Measurements from ENCODE around the gene PFN2.

PFN2 gene

GRCh38 chr3:149969940-149970715, 567 bp downstream of the PFN2 start:
- Histone ChIP-seq H3K27ac (ENCODE audit: low read length) (no peak overlapping the region), H3K9me3 (ENCODE audit: insufficient read depth, low read length, severe bottlenecking) (no peaks in the 10 kb centered on the region), H2AFZ (ENCODE audit: low read depth, low read length) (peak overlapping the region; percentile 64), H3K4me1 (ENCODE audit: insufficient read depth, low read length) (peaks cover 19% of the 10 kb centered on the region), H4K20me1 (ENCODE audit: insufficient read depth, low read length) (no peaks in the 10 kb centered on the region), H3K36me3 (ENCODE audit: insufficient read depth, low read length) (no peaks in the 10 kb centered on the region), H3K4me2 (ENCODE audit: insufficient read depth, low read length) (peak overlapping the region; percentile 71), H3K27me3 (ENCODE audit: insufficient read depth, low read length, poor library complexity) (no peaks in the 10 kb centered on the region), H3K79me2 (ENCODE audit: insufficient read depth, low read length) (no peaks in the 10 kb centered on the region), H3K9ac (ENCODE audit: low read depth, low read length) (peak overlapping the region; percentile 59), H3K4me3 (ENCODE audit: low read depth in 1 of 2, low read length in 2 of 2) (peak overlapping the region; percentile 19 to 66; a peak in 3 of 4 replicates)
- ATAC-seq (ENCODE audit: insufficient read depth, low read depth) (peak; percentile 40), DNase-seq (no peak)
- no peak for TF ChIP-seq CTCF (IDR thresholded peaks at IDR 0.05; ENCODE audit: borderline replicate concordance, extremely low read depth, low read length, poor library complexity, severe bottlenecking)

GRCh38 chr3:149969110-149969939, 1.4 kb downstream of the PFN2 start:
- H3K27me3 ChIP-seq (ENCODE audit: insufficient read depth, low read length, poor library complexity) = no peaks in the 10 kb centered on the region
- H3K4me2 ChIP-seq (ENCODE audit: insufficient read depth, low read length) = peak overlapping the region; percentile 71
- H3K4me1 ChIP-seq (ENCODE audit: insufficient read depth, low read length) = peaks cover 19% of the 10 kb centered on the region
- H3K79me2 ChIP-seq (ENCODE audit: insufficient read depth, low read length) = no peaks in the 10 kb centered on the region
- no peaks in the 10 kb centered on the region for H4K20me1 ChIP-seq (ENCODE audit: insufficient read depth, low read length)
- H3K27ac ChIP-seq (ENCODE audit: low read length) = no peak overlapping the region
- H3K9ac ChIP-seq (ENCODE audit: low read depth, low read length) = no peak overlapping the region
- no peaks in the 10 kb centered on the region for H3K9me3 ChIP-seq (ENCODE audit: insufficient read depth, low read length, severe bottlenecking)
- no peak overlapping the region; a peak in 1 of 4 replicates for H3K4me3 ChIP-seq (ENCODE audit: low read depth in 1 of 2, low read length in 2 of 2)
- no peak for TF ChIP-seq EZH2 (IDR thresholded peaks at IDR 0.05; ENCODE audit: borderline replicate concordance, low read depth, low read length, severe bottlenecking)
- no peak for TF ChIP-seq CTCF (IDR thresholded peaks at IDR 0.05; ENCODE audit: borderline replicate concordance, extremely low read depth, low read length, poor library complexity, severe bottlenecking)
- ATAC-seq (ENCODE audit: insufficient read depth, low read depth) (no peak), DNase-seq (no peak)
- H2AFZ ChIP-seq (ENCODE audit: low read depth, low read length) = no peak overlapping the region
- no peaks in the 10 kb centered on the region for H3K36me3 ChIP-seq (ENCODE audit: insufficient read depth, low read length)

- TF ChIP-seq CTCF (IDR thresholded peaks at IDR 0.05; ENCODE audit: borderline replicate concordance, extremely low read depth, low read length, poor library complexity, severe bottlenecking) (no peak), EZH2 (IDR thresholded peaks at IDR 0.05; ENCODE audit: borderline replicate concordance, low read depth, low read length, severe bottlenecking) (no peak)
- Histone ChIP-seq H4K20me1 (ENCODE audit: insufficient read depth, low read length) (no peaks in the 10 kb centered on the region), H3K4me2 (ENCODE audit: insufficient read depth, low read length) (no peak overlapping the region), H3K27me3 (ENCODE audit: insufficient read depth, low read length, poor library complexity) (no peaks in the 10 kb centered on the region), H3K9me3 (ENCODE audit: insufficient read depth, low read length, severe bottlenecking) (no peaks in the 10 kb centered on the region), H3K79me2 (ENCODE audit: insufficient read depth, low read length) (no peaks in the 10 kb centered on the region), H3K36me3 (ENCODE audit: insufficient read depth, low read length) (no peaks in the 10 kb centered on the region), H2AFZ (ENCODE audit: low read depth, low read length) (no peak overlapping the region), H3K4me1 (ENCODE audit: insufficient read depth, low read length) (peaks cover 19% of the 10 kb centered on the region), H3K27ac (ENCODE audit: low read length) (no peak overlapping the region), H3K4me3 (ENCODE audit: low read depth in 1 of 2, low read length in 2 of 2) (no peak overlapping the region), H3K9ac (ENCODE audit: low read depth, low read length) (no peak overlapping the region)
- DNase-seq (no peak), ATAC-seq (ENCODE audit: insufficient read depth, low read depth) (no peak)
These were observed 2.5 kb downstream of the PFN2 start for GRCh38 chr3:149968216-149968615.
